ENCODE data around the gene ITGB2. TPM values are rescaled to one million over a fixed set of nuclear protein-coding genes. Genes with fewer than 3 reads are reported as not detected.

ITGB2 gene
- total RNA-seq, 1 experiment from 2014 or later = 1.5 TPM

GRCh38 chr21:44938772-44939531, 18.3 kb upstream of the ITGB2 start:
- ChIA-PET CTCF (interaction anchor here (1.0 to 3.1 kb wide), 4 partner anchors 11 to 201 kb away, joined by 3 to 17 read pairs (median 4); no protein-coding TSS in a partner anchor), POLR2A (no interaction called here)
- Mint-ChIP-seq H3K9me3 (no peaks in the 10 kb centered on the region), H3K27ac (peak overlapping the region; percentile 70; the same call in 1 of the 2 replicates), H3K4me3 (peak overlapping the region; percentile 76), H3K36me3 (peaks cover 12% of the 10 kb centered on the region), H3K4me1 (peaks cover 23% of the 10 kb centered on the region), H3K27me3 (ENCODE audit: low read depth) (peaks cover 12% of the 10 kb centered on the region)
- DNase-seq (ENCODE audit: low spot score) = no peak
- no peak for ATAC-seq
- TF ChIP-seq TEAD4 (CRISPR knock-in tag; IDR thresholded peaks at IDR 0.05) (no peak), NR3C1 (CRISPR knock-in tag; conservative IDR thresholded peaks at IDR 0.05; ENCODE audit: low read depth) (no peak), NFYB (CRISPR knock-in tag; conservative IDR thresholded peaks at IDR 0.05; ENCODE audit: low read depth) (no peak)

GRCh38 chr21:44935533-44935927, 14.8 kb upstream of the ITGB2 start:
- Mint-ChIP-seq H3K27me3 (ENCODE audit: low read depth) (peaks cover 41% of the 10 kb centered on the region), H3K27ac (no peak overlapping the region), H3K36me3 (no peaks in the 10 kb centered on the region), H3K4me1 (peaks cover 15% of the 10 kb centered on the region), H3K9me3 (no peaks in the 10 kb centered on the region), H3K4me3 (no peak overlapping the region)
- ATAC-seq (no peak), DNase-seq (ENCODE audit: low spot score) (no peak)
- ChIA-PET POLR2A (no interaction called here), CTCF (interaction anchor here (1.1 to 1.5 kb wide), 2 partner anchors 28 to 43 kb away, joined by 3 to 4 read pairs; no protein-coding TSS in a partner anchor)
- TF ChIP-seq ZNF281 (CRISPR knock-in tag; IDR thresholded peaks at IDR 0.05) (no peak), USF2 (CRISPR knock-in tag; IDR thresholded peaks at IDR 0.05) (no peak), NFE2L1 (CRISPR knock-in tag; IDR thresholded peaks at IDR 0.05) (no peak), NR1H2 (CRISPR knock-in tag; IDR thresholded peaks at IDR 0.05) (no peak), ERG (CRISPR knock-in tag; IDR thresholded peaks at IDR 0.05) (no peak), KAT7 (CRISPR knock-in tag; IDR thresholded peaks at IDR 0.05; ENCODE audit: borderline replicate concordance) (no peak), TEAD1 (CRISPR knock-in tag; IDR thresholded peaks at IDR 0.05) (no peak), JAZF1 (CRISPR knock-in tag; IDR thresholded peaks at IDR 0.05) (no peak), E2F5 (CRISPR knock-in tag; IDR thresholded peaks at IDR 0.05) (no peak), GRHL2 (CRISPR knock-in tag; IDR thresholded peaks at IDR 0.05; ENCODE audit: insufficient replicate concordance, severe bottlenecking) (no peak), SMAD4 (CRISPR knock-in tag; IDR thresholded peaks at IDR 0.05) (no peak)

- CTCF ChIA-PET = interaction anchor here (0.6 to 1.5 kb wide), 3 partner anchors 28 to 203 kb away, joined by 3 to 4 read pairs (median 3); no protein-coding TSS in a partner anchor
- peaks cover 19% of the 10 kb centered on the region for H3K4me1 Mint-ChIP-seq
- no peaks in the 10 kb centered on the region for H3K36me3 Mint-ChIP-seq
- no peak overlapping the region for H3K27ac Mint-ChIP-seq
- no peak for TF ChIP-seq PREB (CRISPR knock-in tag; IDR thresholded peaks at IDR 0.05; ENCODE audit: borderline replicate concordance)
- TF ChIP-seq MXD4 (CRISPR knock-in tag; IDR thresholded peaks at IDR 0.05; ENCODE audit: borderline replicate concordance) = no peak
- no peak for TF ChIP-seq ZMAT4 (CRISPR knock-in tag; IDR thresholded peaks at IDR 0.05)
- no peak for TF ChIP-seq SMAD3 (CRISPR knock-in tag; IDR thresholded peaks at IDR 0.05; ENCODE audit: borderline replicate concordance)
- TF ChIP-seq ERG (CRISPR knock-in tag; IDR thresholded peaks at IDR 0.05) = no peak
- no peak for TF ChIP-seq PRRX2 (CRISPR knock-in tag; IDR thresholded peaks at IDR 0.05)
- no peak for TF ChIP-seq ETV6 (CRISPR knock-in tag; IDR thresholded peaks at IDR 0.05)
- no peaks in the 10 kb centered on the region for H3K9me3 Mint-ChIP-seq
- H3K4me3 Mint-ChIP-seq = no peak overlapping the region
- DNase-seq (ENCODE audit: low spot score) (no peak), ATAC-seq (no peak)
- POLR2A ChIA-PET = no interaction called here
- H3K27me3 Mint-ChIP-seq (ENCODE audit: low read depth) = peaks cover 47% of the 10 kb centered on the region
Measured at GRCh38 chr21:44934797-44935532, 14.3 kb upstream of the ITGB2 start.
